GM21381 (cell line): ENCODE results near the gene NR1H2.
"Not testable (repeated sequence)": the region's sequence is repeated elsewhere in the genome, so short reads cannot be mapped to it uniquely, and the experiment has no call there.

Source experiments
- ATAC-seq: cut with Tn5 transposase; IDR thresholded peaks from one replicate; pipeline ENCODE4 v1.9.1; 2021; ENCODE audit warnings: mild to moderate bottlenecking, moderate library complexity; ENCODE audit not compliant: unreplicated experiment

Gene NR1H2

DNA sequence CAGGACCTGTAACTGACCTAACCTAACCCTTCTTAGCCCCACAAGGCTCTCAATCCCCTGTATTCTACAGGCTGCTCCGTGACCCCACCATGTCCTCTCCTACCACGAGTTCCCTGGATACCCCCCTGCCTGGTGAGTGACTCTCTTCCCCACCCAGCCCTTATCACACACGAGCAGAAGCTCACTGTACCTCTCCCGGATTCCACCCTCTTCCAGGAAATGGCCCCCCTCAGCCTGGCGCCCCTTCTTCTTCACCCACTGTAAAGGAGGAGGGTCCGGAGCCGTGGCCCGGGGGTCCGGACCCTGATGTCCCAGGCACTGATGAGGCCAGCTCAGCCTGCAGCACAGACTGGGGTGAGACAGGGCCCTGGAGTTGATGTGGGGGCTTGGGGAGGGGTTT is 1.3 kb downstream of the NR1H2 start:
- ATAC-seq = no peak

DNA sequence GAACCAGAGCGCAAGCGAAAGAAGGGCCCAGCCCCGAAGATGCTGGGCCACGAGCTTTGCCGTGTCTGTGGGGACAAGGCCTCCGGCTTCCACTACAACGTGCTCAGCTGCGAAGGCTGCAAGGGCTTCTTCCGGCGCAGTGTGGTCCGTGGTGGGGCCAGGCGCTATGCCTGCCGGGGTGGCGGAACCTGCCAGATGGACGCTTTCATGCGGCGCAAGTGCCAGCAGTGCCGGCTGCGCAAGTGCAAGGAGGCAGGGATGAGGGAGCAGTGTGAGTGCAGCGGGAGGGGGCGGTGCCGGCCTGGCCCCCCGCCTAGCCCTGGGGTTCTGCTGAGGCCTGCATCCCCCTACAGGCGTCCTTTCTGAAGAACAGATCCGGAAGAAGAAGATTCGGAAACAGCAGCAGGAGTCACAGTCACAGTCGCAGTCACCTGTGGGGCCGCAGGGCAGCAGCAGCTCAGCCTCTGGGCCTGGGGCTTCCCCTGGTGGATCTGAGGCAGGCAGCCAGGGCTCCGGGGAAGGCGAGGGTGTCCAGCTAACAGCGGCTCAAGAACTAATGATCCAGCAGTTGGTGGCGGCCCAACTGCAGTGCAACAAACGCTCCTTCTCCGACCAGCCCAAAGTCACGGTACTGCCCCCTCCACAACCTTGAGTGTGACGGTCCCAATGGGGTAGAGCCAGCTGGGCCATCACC is 2.1 kb downstream of the NR1H2 start:
- no peak for ATAC-seq

DNA sequence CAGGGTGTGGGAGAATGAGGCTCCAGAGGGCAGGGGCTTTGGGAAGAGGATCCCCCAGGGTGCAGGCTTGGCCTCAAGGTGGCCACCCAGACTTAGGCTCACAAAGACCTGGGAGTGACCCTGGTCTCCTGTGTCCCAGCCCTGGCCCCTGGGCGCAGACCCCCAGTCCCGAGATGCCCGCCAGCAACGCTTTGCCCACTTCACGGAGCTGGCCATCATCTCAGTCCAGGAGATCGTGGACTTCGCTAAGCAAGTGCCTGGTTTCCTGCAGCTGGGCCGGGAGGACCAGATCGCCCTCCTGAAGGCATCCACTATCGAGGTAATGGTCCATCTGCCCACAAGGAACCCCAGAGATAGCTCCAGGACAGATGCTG is 2.6 kb downstream of the NR1H2 start:
- ATAC-seq = no peak

DNA sequence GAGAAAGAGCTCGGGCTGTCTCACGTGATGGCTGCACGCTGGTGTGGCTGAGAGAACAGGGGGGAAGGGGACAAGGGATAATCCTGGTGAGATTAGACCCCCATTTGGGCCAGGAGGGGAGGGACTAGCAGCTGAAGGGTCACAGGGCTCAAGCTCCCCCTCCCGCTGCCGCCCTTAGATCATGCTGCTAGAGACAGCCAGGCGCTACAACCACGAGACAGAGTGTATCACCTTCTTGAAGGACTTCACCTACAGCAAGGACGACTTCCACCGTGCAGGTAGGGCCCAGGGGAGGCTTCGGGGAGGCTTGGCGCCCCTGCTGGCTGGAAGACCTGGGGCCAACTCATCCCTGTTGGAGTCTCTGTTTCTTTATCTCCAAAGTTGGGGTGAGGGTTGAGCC is 3.3 kb downstream of the NR1H2 start:
- ATAC-seq = no peak

DNA sequence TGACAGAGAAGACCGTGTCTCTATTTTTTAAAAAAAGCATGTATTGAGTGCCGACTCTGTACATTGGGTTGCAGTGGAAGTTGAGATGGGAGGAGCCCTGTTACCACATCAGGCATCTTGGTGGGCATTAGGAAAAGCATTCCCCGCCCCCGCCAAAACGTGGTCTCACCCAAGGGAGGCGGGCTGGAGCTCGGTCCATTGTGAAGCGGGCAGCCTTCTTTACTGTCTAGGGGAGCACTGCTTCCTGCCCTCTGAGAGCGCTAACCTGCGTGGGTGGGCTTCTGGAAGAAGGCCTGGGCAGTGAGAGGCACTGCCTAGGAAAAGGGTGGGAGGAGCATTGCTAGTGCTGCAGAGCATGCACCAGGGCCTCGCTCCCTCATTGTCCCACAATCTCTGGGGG is 3.9 kb downstream of the NR1H2 start:
- no peak for ATAC-seq

DNA sequence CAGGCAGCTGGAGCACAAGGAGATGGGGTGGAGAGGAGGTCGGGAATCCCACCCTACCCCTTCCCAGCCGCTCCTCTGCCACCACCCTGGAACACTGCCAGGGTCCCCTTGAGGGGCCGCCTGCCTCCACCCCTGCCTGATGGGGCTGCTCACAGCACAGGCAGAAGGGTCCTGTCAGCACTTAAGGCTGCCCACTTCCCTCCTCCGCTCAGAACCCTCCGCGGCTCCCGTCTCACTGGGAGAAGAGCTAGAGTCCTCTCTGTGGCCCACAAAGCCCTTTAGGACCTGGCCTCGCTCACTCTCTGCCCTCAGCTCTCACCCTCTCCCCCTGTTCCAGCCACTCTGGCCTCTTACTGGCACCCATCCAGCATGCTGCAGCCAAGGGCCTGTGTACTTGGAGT is 4.5 kb downstream of the NR1H2 start:
- no peak for ATAC-seq

DNA sequence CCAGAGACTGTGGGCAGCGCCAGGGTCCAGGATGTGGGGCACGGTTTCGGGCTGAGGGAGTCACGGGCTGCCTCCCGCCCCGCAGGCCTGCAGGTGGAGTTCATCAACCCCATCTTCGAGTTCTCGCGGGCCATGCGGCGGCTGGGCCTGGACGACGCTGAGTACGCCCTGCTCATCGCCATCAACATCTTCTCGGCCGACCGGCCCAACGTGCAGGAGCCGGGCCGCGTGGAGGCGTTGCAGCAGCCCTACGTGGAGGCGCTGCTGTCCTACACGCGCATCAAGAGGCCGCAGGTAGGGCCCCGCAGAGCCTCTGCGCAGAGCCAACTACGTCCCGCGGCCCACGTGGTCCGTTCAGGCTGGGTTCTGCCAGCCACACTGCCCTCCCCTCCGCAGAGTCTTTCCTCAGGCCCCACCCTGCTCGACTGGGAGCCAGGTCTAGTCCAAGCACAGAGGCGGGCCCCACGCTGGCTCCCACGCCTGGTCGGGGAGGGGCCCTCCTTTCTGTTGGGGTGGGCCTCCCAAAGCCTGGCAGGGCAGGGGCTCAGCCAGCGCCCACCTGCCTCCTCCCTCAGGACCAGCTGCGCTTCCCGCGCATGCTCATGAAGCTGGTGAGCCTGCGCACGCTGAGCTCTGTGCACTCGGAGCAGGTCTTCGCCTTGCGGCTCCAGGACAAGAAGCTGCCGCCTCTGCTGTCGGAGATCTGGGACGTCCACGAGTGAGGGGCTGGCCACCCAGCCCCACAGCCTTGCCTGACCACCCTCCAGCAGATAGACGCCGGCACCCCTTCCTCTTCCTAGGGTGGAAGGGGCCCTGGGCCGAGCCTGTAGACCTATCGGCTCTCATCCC is 5.8 kb downstream of the NR1H2 start:
- ATAC-seq = no peak

DNA sequence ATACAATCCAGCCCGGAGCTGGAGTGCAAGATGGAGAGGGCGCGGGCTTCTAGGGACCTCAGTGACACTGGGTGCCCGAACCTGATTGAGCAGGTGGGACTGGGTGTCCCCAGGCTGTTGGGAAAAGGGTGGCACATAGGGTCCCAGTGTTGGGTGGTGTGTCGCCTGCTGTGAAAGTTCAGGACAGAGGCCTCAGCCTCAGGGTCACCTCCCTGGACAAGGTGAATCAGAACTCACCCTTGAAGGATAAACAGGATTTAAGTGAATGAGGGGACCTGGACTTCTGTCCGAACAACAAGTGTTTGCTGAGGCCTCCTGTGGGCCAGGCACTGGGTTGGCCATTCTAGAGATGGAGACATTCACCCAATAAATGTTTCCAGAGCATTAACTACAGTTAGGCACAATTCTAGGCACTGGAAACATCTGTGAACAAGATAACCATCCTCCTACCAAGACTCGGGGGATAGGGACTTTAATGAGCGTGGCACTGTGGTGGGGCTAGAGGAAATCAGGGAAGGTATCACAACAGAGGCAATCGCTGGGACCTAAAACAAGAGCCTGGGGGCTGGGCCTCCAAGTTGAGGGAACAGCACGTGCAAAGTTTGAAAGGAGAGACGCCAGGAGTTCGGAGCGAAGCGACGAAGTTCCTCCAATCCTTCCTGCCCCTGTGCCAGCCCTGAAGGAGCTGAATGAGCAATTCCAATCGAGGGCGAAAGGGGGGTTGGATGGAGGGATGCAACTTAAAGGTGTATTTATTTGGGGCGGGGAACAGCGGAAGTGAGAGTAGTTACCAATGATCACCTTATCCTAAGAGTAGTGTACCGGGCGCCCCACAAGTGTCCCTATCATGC is 7.0 kb downstream of the NR1H2 start:
- no peak for ATAC-seq

DNA sequence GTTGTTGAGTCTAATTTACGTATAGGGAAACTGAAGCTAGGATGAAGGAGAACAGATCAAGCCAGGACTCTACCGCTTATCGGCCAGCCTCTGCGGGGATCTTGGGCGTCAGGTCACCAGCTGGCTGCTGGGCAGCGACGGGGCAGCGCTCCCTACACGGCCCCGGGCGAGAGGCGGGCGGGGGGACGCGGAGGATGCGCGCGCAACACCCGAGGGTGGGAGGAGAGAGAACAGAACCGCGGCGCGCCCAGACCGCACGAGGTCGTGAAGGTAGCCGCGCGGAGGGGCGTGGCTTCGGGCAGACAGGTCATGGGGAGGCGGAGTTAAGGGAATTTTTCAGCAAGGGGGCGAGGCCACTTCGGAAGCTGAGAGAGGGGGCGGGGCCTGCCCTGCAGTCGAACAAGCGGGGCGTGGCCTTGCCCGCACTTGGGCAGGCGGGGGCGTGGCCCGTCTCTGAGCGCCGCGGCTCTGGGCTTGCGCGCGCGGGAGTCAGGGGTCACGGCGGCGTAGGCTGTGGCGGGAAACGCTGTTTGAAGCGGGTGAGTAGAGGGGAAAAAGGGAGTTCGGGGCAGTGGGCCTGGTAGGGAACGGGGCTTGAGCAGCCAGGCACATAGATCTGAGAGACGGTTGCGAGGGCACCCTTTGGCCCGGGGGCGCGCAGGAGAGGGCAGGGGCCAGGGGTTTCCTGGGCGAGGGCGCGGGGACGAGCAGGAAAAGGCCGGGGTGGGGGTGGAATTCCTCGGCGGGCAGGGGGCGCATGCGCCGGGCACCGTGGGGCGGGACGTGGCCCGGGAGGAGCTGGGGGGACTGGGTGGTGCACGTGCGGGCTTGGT is 7.8 kb downstream of the NR1H2 start, which contains the start of gene POLD1:
TSS of gene POLD1 (plus strand) at position 496 of the 833 bp plus-strand sequence. CDS start 14,505 bp downstream, outside the sequence.
- ATAC-seq = peak; percentile 80

DNA sequence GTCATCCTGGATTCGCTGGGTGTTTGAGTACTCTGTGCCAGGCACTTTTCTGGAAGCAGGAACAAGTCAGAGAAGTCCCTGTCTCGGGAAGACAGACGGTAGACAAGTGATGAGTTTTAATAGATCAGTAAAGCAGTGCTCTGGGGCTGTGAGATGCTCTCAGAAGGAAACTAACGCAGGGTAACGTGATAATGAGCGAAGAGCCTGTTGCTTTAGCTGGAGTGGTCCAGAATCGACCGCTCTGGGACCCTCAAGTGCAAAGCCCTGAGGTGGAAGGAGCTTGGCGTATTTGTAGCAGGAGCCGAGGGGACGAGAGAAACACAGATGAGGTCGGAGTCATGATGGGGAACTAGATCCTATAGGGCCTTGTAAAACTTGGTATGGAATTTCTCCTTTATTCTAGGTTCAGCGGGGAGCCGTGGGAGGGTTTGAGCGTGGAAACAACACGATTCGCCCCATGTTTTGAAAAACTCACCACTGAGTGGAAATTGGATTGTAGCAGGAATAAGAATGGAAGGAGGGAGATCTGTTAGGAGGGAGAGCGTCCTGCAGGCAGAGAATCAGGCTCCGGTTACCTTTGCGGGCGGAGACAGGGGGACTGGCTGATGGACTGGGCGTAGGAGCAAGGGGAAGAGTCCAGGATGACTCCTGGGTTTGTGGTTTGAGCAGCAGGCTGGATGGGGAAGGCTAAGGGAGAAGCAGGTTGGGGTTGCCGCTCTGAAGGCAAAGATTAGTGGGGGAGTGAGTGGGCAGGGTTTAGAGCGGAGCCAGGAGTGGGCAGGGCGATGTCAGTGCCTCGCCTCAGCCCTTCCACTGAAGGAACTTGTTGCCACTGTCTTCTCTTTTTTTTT is 8.7 kb downstream of the NR1H2 start:
- no peak for ATAC-seq

DNA sequence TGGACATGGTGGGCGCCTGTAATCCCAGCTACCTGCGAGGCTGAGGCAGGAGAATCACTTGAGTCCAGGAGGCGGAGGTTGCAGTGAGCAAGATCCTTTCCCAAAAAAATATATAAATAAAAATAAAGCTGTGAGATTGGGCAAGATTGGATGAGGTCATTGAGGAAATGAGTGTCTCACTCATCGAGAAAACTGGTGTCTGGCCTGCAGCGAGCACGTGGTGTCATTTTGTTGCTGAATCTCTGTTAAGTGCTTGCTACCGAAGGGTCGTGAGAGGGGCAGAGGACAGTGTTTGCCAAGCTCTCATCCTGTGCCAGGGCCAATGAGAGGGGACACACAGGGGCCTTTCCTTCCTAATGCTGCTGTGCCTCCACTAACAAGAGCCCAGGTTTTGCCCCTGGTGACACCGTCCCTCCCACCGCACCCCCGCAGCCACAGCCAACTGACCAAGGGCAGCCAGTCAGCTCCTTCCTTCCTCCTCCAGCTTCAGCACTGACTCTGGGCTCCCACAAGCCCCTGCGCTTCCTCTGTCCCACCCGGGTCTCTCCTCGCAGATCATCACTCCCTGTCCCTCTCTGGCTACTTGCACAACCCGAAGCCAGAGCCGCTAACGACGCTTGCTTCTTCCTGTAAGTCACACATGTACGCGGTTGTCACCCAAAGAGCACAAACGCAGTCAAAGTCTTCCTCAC is 11.1 kb downstream of the NR1H2 start:
- ATAC-seq = no peak

DNA sequence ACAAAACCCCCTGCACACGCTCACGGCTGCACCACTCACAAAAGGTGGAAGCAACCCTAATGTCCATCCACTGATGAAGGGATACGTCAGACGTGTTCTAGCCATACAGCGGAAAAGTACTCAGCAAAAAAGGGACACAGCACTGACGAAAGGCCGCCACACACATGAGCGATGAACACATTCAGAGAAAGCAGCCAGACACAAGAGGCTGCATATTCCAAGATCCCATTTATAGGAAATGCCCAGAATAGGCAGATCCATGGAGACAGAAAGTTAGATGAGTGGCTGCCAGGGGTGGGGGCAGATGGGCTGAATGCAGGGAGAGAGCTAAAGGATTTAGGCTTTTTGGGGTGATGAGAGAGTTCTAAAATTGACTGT is 11.6 kb downstream of the NR1H2 start:
- no peak for ATAC-seq

DNA sequence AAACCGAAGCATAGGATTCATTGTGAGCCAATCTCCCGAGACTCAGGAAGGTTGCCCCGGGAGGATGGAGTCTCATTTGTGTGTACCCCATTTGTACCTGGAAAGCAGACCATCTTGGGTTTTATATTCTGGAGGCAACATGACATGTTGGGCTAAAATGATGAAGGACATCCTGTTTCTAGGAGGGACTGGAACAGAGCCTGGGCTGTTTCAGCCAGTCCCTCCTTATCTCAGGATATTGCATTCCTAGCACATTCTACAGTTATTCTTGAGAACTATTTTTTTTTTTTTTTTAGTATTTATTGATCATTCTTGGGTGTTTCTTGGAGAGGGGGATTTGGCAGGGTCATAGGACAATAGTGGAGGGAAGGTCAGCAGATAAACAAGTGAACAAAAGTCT is 14.0 kb downstream of the NR1H2 start:
- ATAC-seq = not testable (repeated sequence)

DNA sequence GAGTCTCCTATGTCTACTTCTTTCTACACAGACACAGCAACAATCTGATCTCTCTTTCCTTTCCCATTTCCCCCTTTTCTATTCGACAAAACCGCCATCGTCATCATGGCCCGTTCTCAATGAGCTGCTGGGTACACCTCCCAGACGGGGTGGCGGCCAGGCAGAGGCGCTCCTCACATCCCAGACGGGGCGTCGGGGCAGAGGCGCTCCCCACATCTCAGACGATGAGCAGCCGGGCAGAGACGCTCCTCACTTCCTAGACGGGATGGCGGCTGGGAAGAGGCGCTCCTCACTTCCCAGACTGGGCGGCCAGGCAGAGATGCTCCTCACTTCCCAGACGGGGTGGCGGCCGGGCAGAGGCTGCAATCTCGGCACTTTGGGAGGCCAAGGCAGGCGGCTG is 14.7 kb downstream of the NR1H2 start:
- not testable (repeated sequence) for ATAC-seq

DNA sequence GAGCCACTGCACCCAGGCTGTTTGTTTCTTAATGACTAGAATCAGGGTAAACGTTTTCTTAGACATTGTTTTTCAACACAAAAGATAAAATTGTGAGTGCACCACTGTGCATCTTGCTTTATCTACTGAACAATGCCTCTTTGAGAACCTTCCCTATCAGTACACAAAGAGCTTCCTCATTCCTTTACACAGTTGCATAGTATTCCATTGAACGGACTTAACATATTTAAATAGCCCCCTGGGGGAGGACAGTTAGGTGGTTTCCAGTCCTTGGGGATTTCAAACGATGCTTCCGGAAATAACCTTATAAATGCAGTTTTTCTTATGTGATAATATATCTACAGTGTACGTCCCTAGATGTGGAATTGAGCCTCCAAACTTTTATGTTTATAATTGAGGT is 16.5 kb downstream of the NR1H2 start:
- no peak for ATAC-seq

DNA sequence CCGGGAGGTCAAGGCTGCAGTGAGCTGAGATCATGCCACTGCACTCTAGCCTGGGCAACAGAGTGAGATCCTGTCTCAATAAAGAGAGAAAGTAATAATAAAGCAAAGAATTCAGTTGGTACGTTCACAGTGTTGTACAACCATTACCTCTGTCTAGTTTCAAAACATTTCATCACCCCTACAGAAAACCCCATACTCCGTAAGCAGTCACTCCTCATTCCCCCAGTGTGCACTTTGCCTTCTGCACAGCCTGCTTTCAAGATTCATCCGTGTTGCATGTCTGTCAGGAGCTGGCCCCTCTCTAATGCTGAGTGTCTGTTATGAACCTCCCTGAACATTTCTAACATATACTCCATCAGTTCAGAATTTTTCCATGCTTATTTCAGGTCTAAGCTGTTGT is 17.3 kb downstream of the NR1H2 start:
- no peak for ATAC-seq

DNA sequence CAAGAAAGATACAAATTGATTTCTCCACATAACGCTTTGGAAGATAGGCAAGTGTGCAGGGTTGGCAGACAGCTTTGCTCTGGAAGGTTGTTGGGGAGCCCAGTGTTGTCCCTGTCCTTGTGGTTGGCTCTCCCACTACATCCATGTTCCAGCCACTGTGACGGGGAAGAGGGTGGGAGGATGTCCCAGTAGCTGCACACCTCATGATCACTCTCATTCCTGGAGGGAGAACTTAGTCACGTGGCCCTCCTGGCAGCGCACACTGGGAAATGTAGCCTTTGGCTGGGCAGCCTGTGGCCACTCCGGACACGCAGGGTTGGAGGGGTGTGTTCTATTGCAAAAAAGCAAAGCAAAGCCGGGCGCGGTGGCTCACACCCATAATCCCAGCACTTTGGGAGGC is 17.8 kb downstream of the NR1H2 start:
- no peak for ATAC-seq

DNA sequence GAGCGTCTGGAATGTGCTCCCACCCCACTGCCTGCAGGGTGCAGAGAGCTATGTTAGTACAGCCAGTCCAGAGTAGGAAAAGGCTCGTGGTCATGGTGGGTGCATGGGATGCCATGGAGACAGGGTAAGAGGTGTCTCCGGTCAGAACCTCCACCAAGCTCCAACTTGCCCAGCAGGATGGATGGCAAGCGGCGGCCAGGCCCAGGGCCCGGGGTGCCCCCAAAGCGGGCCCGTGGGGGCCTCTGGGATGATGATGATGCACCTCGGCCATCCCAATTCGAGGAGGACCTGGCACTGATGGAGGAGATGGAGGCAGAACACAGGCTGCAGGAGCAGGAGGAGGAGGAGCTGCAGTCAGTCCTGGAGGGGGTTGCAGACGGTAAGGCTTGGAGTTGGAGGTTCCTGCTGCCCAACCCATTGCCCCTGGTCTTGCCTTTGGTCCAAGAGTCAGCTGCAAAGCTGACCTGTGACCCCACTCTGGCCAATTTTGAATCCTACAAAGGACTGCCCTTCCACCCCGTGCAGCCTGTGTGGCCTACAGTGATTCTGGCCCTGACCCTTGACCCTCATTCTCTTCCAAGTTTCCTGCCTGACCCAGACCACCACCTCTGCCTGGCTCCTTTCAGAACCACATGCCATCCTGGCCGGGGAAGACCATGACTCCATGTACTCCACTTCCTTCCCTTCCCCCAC is 22.6 kb downstream of the NR1H2 start:
- no peak for ATAC-seq

DNA sequence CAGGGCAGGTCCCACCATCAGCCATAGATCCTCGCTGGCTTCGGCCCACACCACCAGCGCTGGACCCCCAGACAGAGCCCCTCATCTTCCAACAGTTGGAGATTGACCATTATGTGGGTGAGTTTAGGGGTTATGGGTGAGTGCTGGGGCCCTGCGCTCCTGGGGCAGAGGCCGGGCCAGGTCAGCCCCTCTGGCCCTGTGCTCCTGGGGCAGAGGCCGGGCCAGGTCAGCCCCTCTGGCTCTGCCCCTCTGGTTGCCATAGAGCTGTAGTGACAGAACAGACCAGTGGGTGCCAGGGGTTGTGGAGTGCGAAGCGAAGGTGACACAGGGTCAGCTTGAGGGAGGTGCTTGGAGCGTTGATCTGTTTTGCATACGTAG is 23.1 kb downstream of the NR1H2 start:
- ATAC-seq = no peak
